GM19099 (cell line): ENCODE measurements around the gene TTC28.

Experiments
- POLR2A ChIP-seq: IDR thresholded peaks from 3 replicates; pipeline ENCODE4 v1.6.1; 2011; ENCODE audit warnings: low read depth; ENCODE audit not compliant: insufficient read length; ENCODE audit errors: extremely low read depth

TTC28 gene

GRCh38 chr22:28029956-28030355, 649.7 kb downstream of the TTC28 start:
- TF ChIP-seq POLR2A, result no peak

DNA sequence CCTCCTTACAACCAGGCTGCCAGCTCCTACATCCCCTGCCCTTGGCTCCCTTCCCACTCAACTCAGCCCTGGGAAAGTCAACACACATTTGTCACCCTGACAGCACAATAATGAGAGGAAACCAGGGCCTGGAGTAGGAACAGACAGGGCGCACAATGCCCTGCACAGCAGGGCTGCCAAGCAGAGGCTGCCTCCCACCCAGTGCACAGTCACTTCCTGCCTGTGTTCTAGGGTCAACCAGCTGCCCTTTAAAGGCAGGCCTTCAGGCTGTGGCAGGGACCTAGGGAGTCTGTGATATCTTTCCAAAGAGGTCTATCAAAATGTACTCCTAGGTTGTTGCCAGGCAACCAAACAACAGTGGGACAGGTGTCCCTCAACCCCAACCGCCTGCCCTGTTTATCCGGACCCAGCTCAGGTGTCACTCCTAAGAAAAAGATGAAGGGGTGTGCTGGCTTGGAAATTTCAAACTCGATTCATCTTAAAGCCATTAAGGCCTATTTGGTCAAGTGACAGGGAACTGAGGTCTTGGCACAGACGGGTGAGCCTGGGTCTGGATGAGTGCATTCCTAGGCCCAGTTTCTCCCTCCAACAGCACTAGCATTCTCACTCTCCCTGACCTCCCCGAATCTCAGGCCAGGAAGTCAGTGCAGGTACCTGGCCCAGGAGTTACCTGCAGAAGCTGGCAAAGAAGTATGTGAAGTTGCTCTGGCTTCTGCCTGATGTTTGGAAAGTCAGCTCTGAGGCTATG, 650.3 kb downstream of the TTC28 start:
- TF ChIP-seq POLR2A, result no peak

GRCh38 chr22:28027453-28028448, 651.9 kb downstream of the TTC28 start:
- no peak for TF ChIP-seq POLR2A

DNA sequence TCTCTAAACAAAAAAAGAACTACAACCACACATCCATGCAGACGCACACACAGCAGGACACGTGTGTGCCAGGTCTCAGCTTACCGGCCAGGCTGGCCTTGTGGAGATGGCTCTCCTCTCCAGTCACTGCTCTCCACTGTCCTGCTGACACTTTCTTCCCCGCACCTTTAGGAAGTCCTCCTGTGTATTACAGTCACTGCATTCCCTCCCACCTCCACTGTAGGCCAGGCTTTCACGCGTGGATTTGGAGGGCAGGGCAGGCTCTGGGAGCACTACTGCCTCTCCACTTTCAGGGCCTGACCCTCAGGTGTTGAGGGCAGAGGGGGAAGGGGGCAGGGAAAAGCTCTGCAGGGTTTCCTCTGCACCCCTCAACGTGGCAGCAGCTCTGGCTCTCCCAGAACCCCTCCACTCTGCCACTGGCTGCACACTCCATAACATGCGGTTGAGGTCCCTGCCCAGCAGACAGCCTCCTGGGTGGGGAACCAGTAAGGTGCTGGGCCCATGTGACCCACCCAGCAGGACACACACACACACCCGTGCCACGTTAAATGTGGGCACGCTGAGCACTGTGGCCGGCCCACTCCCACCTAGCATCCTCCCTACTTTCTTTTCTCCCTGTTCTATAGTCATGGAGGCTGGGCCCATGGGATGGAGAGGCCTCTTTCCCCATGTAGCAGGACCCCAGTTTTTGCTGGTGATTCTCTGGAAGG, 653.6 kb downstream of the TTC28 start:
- TF ChIP-seq POLR2A, result no peak

- no peak for TF ChIP-seq POLR2A
These were observed 654.3 kb downstream of the TTC28 start for GRCh38 chr22:28025333-28025732.

- TF ChIP-seq POLR2A, result no peak
These were observed 655.2 kb downstream of the TTC28 start for GRCh38 chr22:28024422-28024888.

- no peak for TF ChIP-seq POLR2A
These were observed 655.9 kb downstream of the TTC28 start for GRCh38 chr22:28023774-28024173.

- no peak for TF ChIP-seq POLR2A
These were observed 656.6 kb downstream of the TTC28 start for GRCh38 chr22:28023036-28023435.

DNA sequence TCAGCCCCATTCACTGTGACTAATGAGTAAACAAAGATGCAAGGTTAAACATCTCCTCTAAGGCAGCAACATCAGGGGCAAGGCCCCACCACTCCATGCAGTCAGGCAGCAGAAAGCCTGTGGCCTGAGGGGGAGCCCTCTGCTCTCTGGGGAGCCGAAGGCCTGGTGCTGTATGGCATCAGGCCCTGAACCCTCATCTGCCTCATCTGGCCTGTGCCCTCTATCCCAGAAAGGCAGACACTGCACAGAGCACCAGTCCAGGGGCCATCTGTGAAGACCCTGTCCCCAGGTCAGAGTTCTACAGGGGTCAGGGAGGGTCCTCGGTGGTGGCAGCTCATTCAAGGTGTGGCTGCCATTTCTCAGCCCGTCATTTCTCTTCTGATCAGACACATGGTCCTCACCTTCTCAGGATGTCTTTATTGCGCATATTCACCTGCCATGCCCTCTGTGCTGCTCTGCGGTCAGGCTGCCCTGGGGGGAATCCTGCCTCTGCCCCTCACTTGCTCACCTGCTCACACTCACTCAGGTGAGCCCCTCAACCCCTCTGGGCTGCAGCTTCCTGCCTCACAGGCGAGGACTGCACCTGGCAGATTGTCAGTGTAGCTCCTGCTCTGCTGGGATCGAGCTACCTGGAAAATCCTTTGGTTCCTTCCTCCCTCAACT, 657.5 kb downstream of the TTC28 start:
- no peak for TF ChIP-seq POLR2A

- TF ChIP-seq POLR2A, result no peak
These were observed 658.3 kb downstream of the TTC28 start for GRCh38 chr22:28021116-28021997.

- TF ChIP-seq POLR2A, result no peak
These were observed 659.5 kb downstream of the TTC28 start for GRCh38 chr22:28019881-28020861.

- no peak for TF ChIP-seq POLR2A
These were observed 660.3 kb downstream of the TTC28 start for GRCh38 chr22:28019360-28019759.
